Left renal cortex interstitium (tissue), 4 donors: ENCODE data around the gene CBR4. TPM values are rescaled to one million over a fixed set of nuclear protein-coding genes. Genes with fewer than 3 reads are reported as not detected.
"Not testable (repeated sequence)": the region's sequence is repeated elsewhere in the genome, so short reads cannot be mapped to it uniquely, and the experiment has no call there.

Experiments
- DNase-seq, 4 donors: peaks; one replicate each; pipeline ENCODE4 v3.0.0-alpha.2; 2013; ENCODE audit warnings: low read depth in 4 of 4, low spot score in 2 of 4, missing footprints in 1 of 4
- polyA plus RNA-seq, 4 donors: library from polyadenylated mRNA; unstranded; fragments of 120-200 nt; gene quantifications; one replicate each; pipeline ENCODE4 v1.2.1, GENCODE V29; 2013; ENCODE audit not compliant: insufficient read length in 4 of 4

Gene CBR4
- polyA plus RNA-seq, 4 donors = 38.2 to 55.2 (median 44.9) TPM

- no peak for DNase-seq
Observed at GRCh38 chr4:168995537-168996295, 14.3 kb downstream of the CBR4 start.

- DNase-seq = no peak
Observed at GRCh38 chr4:168994958-168995357, 15.1 kb downstream of the CBR4 start.

GRCh38 chr4:168993714-168994510 is 16.1 kb downstream of the CBR4 start:
- no peak for DNase-seq

- not testable (repeated sequence) for DNase-seq
Observed at GRCh38 chr4:168992952-168993482, 17.0 kb downstream of the CBR4 start.

GRCh38 chr4:168981942-168982341 is 28.1 kb downstream of the CBR4 start:
- no peak for DNase-seq

GRCh38 chr4:168981460-168981859 is 28.6 kb downstream of the CBR4 start:
- DNase-seq = no peak

GRCh38 chr4:168979338-168979737 is 30.7 kb downstream of the CBR4 start:
- DNase-seq = no peak

- no peak for DNase-seq
Observed at GRCh38 chr4:168978001-168978700, 31.9 kb downstream of the CBR4 start.

- no peak for DNase-seq
Observed at GRCh38 chr4:168972596-168972995, 37.5 kb downstream of the CBR4 start.

- DNase-seq = no peak
Observed at GRCh38 chr4:168960716-168961115, 49.3 kb downstream of the CBR4 start.

- no peak for DNase-seq
Observed at GRCh38 chr4:168955674-168956073, 54.4 kb downstream of the CBR4 start.

GRCh38 chr4:168952821-168953246 is 57.2 kb downstream of the CBR4 start:
- not testable (repeated sequence) for DNase-seq

- no peak for DNase-seq
Observed at GRCh38 chr4:168945291-168945690, 64.8 kb downstream of the CBR4 start.

GRCh38 chr4:168942985-168943384 is 67.1 kb downstream of the CBR4 start:
- no peak for DNase-seq
